ENCODE data around the gene KCTD21. TPM values are rescaled to one million over a fixed set of nuclear protein-coding genes. Genes with fewer than 3 reads are reported as not detected.
A peak's percentile ranks its signal among the peaks of the same experiment; 100 is the strongest.
"Not testable (repeated sequence)": the region's sequence is repeated elsewhere in the genome, so short reads cannot be mapped to it uniquely, and the experiment has no call there.

KCTD21 gene, protein sequence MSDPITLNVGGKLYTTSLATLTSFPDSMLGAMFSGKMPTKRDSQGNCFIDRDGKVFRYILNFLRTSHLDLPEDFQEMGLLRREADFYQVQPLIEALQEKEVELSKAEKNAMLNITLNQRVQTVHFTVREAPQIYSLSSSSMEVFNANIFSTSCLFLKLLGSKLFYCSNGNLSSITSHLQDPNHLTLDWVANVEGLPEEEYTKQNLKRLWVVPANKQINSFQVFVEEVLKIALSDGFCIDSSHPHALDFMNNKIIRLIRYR
- 10.4 TPM for total RNA-seq
- long read RNA-seq, partial matches to known transcripts = 0 of 7 reads
- long read RNA-seq, other reads (novel, unspliced or antisense) = 4 of 7 reads

DNA sequence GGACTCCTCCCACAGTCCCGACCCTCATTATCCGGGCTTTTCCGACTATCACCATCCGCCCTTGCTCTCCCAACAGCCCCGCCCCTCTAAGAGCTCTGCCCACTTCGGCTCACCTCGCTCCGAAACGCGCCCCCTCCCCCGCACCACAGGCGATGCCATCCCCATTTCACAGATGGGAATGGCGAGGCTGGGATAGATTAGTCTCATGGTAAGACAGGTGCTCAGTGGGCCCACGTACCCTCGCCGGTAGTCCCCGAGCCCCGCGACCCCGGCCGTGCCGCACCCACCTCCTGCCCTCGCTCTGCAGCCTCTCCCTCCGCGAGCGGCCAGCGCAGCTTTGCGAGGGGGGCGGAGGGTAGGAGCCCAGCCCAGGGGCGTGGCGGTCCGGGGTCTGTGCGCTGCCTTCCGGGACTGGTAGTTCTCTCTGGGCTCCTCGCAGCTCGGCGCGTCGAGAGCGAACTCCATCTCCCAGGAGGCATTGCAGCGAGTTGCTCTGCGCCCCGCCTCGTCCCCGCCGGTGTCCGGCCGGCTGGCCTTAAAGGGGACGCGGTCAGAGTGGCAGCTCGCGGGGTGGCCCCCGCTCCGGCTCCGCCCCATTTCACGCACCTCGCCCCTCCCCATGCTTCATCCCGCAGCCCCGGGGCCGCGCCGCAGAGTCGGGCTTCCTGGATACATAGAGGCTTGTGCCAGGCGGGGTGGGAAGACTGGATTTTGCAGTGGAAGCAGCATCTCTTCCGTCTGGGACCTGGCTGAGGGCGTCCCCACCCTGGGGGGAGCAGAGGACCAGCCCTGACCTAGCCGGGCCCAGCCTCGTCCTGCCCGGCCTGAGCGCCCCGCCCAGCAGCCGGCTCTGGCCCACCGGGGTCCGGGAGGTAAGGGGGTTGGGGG, at the start of gene KCTD21, which contains the start of gene USP35:
TSS of gene KCTD21 (minus strand) at position 341 of the 888 bp plus-strand sequence. CDS start 14,072 bp downstream, outside the sequence.
TSS of gene USP35 (plus strand) at position 634 of the 888 bp plus-strand sequence. CDS start 7,327 bp downstream, outside the sequence.
- ATAC-seq (ENCODE audit: poor library complexity) (peak; percentile 97), DNase-seq (peak; percentile 99)
- intact Hi-C loops (cut with DNase I) = loop anchor here (5.0 kb wide), 1 partner anchor 51 kb away; the partner anchor contains the start of gene ALG8

DNA sequence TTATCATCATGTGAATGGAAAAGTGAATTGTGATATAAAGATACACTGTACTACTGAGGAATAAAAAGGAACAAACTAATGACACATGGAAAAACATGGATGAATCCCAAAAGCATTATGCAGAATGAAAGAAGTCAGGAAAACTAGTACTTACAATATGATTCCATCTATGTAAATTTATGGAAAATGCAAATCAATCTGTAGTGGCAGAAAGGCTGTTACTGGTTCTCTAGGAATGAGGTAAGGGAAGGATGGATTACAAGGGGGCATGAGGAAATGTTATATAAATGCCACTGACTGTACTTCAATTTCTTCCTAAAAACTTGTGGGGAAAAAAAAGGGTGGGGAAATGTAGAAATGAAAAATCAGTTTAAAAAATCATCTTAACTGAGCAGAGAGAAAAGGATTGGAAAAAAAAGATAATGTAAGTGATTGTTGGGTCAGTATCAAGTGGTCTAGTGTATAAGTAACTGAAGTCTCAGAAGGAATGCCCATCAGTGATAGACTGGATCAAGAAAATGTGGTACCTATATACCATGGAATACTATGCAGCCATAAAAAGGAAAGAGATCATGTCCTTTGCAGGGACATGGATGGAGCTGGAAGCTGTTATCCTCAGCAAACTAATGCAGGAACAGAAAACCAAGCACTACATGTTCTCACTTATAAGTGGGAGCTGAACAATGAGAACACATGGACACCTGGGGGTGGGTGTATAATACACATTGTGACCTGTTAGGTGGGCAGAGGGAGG, 49.0 kb upstream of the KCTD21 start:
- DNase-seq = no peak
- no peak for ATAC-seq (ENCODE audit: poor library complexity)
- intact Hi-C loops (cut with DNase I) = no loop called here

DNA sequence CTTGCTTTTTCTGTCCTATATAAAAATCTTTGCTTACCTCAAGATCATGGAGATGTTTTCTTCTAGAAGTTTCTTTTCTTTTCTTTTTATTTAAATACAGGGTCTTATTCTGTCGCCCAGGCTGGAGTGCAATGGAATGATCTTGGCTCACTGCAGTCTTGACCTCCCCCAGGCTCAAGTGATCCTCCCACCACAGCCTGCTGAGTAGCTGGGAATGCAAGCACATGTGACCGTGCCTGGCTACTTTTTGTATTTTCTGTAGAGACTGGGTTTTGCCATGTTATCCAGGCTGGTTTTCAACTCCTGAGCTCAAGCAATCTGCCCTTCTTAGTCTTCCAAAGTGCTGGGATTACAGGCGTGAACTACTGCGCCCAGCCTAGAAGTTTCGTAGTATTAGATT, 45.6 kb upstream of the KCTD21 start:
- DNase-seq = no peak
- no peak for ATAC-seq (ENCODE audit: poor library complexity)
- intact Hi-C loops (cut with DNase I) = no loop called here

DNA sequence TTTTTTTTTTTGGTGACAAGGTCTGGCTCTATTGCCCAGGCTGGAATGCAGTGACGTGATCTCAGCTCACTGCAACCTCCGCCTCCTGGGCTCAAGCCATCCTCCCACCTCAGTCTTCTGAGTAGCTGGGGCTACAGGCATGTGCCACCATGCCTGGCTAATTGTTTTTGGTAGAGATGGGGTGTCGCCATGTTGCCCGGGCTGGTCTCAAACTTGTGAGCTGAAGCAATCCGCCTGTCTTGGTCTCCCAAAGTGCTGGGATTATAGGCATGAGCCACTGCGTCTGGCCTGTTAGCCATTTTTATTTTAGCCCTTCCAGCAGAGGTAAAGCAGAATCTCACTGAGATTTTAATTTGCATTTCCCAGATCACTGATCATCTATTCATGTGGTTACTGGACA, 44.6 kb upstream of the KCTD21 start:
- intact Hi-C loops (cut with DNase I); DNase-seq; ATAC-seq (ENCODE audit: poor library complexity): not testable (repeated sequence)

DNA sequence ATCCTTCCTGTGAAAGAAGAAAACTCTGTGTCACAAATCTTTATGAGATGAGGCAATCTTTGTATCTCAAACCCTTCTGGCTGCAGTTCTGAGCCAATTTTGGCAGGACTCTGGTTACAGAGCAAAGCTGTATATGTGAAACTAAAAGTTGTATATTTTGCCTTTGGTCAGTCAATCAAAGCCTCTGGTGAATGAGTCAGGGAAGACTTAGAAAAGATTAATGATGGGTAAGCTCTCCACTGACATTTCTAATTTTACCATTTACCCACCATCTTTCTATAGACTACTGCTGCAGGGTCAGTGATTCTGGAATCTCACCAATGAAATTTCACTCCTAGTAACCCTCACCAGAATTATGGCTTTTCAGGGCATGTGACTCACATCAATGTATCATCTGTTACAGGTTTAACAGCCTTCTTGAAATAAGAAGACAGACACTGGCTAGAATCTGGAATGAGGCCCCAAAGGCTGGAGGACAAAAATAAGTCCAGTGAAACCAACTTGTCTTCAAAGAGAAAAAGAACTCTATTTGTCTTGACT, 43.6 kb upstream of the KCTD21 start:
- ATAC-seq (ENCODE audit: poor library complexity) (peak; percentile 7), DNase-seq (no peak)
- intact Hi-C loops (cut with DNase I) = no loop called here

DNA sequence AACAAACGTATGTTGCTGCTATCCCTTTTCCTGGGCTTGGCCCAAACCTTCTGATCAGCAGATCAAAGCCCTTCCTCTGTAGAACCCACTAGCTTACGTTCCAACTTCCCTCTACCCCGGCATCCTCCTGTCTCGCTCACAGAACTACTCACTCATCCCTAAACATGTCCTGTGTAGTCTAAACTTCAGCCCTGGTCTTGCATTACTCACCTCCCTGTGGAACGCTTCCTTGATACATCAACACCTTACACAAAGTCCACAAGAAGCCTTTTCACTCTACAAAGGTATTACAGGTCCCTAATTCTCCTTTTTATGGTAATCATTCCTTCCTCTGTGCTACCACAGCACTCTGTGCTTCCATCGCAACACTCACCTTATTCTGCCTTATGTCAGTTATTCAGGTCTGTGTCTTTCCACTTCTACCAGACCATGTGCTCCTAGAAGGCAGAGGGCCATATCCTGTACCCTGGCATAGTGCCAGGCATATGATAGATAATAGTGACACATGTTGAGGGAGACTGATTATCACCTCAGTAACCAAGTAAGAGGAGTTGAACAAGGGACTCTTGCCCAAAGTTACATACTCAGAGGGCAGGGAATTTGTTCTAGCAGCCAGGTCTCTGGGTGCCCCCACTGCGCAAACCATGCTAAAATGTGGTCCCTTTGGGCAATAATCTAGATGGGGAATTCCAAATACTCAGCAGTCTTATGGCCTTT, 41.9 kb upstream of the KCTD21 start:
- ATAC-seq (ENCODE audit: poor library complexity) (peak; percentile 89), DNase-seq (no peak)
- intact Hi-C loops (cut with DNase I) = no loop called here

DNA sequence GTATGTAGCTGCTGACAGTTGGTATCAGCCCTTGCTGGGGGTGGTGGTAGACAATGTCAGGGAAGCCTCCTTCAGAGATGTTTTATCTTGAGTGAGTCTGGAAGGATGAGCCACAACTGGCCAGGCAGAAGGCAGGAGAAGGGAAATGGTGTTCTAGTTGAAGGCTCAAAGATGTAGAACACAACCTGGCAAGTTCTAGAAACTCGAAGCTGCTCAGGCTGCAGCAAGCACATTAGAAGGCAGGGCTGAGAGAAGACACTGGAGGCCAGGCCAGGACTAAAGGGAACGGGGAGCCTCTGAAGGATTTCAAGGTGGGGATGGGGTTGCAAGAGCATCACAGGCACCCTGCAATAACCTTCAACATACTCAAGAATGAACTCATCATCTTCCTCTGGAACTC, 40.7 kb upstream of the KCTD21 start:
- ATAC-seq (ENCODE audit: poor library complexity) (no peak), DNase-seq (no peak)
- intact Hi-C loops (cut with DNase I) = loop anchor here (2.0 to 5.0 kb wide), 2 partner anchors 188 to 336 kb away; partner anchors contain the start of gene GAB2

DNA sequence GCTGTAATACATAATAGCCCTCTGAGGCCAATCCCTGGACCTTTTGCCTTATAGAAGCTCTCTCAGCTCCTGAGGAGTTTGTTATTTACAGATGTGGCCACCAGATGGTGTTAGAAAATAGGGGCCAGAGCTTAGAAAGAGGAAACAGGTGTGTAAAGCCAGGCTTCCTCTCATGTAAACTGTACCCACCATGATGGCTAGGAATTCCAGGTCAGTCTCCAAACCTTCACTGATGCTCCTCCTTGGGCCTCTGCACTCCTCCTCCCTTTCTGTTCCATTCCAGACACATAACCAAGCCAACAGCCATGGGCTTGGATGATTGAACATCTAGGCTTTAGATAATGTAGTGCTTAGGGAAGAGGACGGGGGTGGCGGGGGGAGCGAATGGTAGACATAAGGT, 40.0 kb upstream of the KCTD21 start:
- DNase-seq = no peak
- intact Hi-C loops (cut with DNase I) = loop anchor here (2.0 to 5.0 kb wide), 2 partner anchors 189 to 336 kb away; partner anchors contain the start of gene GAB2
- peak; percentile 69 for ATAC-seq (ENCODE audit: poor library complexity)

DNA sequence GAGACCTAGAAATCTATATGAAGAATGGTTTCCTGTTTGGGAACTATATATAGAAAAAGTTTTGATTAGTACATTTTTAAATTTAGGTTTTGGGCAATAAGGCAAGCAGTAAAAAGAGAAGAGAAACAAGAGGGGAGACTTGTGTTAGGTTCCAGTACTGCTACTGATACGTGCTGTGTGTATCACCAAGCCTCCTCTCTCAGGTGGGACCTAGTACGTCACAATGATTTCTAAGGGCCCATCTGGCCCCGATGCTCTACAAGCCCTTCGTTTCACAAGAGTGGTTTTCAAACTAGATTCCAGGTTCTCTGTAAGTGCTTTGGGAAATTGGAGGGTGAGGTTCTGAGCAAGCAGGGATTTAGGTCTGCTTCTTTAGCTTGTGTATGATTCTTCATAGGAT, 39.5 kb upstream of the KCTD21 start:
- ATAC-seq (ENCODE audit: poor library complexity) = no peak
- no peak for DNase-seq
- intact Hi-C loops (cut with DNase I) = loop anchor here (2.0 to 5.0 kb wide), 2 partner anchors 189 to 337 kb away; partner anchors contain the start of gene GAB2

DNA sequence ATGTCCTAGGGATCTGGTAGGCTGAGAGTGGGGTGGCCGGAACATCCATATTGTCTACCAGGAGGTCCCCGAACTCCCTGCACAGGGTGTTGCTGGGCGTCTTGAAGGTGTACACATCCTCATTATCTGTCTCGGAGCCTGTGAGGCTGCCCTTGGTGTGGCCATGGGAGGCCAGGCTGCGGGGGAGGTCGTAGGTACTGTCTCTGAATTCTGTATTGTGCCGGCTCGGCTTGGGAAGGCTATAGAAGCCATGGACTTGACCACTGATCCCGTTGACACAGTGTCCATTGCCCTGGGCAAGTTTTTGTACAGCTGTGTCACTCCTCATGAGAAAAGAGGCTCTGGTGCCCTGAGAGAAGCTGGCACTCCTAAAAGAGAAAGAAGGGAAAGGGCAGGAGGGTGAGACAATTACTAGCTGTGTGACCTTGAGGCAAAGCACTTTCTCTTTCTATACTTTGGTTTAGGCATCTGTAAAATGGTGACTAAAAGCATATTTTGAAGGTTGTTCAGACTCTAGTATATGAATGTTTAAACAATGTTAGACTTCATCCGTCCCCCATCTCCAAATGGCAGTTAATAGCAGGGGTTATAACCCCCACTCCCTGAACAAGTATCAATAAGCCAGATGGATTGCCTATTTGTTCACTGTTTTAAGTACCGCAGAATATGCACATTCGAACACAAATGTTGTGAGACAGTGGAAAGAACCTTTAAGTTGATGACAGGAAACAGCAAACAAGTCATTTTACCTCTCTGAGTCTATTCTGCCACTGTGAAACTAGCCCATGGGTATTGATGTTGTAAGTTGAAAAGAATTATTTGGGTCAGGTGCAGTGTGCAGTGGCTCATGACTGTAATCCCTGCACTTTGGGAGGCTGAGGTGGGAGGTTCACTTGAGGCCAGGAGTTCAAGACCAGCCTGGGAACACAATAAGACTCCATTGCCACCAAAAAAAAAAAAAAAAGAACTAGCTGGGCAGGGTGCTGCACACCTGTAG, 38.6 kb upstream of the KCTD21 start:
- no peak for ATAC-seq (ENCODE audit: poor library complexity)
- DNase-seq = no peak
- intact Hi-C loops (cut with DNase I) = loop anchor here (5.0 kb wide), 1 partner anchor 190 kb away; the partner anchor contains the start of gene GAB2

DNA sequence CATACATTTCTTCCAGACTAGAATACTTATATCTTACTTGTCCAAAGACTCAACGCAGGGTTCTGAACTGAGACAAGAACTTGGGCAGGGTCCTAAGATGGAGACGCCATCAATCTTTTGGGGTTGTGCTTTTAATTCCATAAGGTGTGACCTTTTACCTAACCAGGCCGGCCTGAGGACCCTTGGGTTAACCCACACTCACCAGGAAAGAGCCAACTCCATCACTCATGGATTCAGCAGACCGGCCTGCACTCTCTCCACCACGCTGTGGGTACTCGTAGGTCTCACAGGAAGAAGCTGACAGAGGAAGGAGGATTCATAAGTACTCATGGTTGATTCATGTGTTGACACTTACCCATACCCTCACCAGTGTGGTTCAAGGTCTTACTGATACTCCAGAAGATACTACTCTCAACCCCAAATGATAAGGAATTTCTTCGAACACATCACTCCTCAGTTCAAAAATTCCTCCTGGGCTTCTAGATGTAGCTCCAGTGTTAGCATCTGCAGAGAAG, 36.5 kb upstream of the KCTD21 start:
- intact Hi-C loops (cut with DNase I) = loop anchor here (5.0 kb wide), 1 partner anchor 192 kb away; the partner anchor contains the start of gene GAB2
- DNase-seq = no peak
- no peak for ATAC-seq (ENCODE audit: poor library complexity)

DNA sequence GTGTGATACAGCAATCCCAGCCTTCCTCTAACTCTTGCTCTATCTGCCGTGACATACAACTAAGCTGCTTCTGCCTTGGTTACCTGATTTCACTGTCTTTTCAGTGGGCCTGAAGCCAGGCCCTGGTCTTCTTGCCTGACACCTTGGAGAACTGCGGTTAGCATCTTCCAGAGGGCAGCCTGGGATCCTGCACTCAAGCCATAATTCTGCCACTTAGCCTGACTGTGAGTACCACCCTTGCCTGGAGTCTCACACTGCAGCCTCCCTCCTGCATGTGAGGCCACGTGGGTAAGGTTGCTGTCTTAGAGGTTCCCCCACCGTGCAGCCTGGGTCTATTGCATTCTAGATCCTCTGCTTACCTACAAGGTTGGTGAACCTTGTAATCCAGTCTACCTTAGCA, 36.1 kb upstream of the KCTD21 start:
- DNase-seq = no peak
- intact Hi-C loops (cut with DNase I) = no loop called here
- no peak for ATAC-seq (ENCODE audit: poor library complexity)

DNA sequence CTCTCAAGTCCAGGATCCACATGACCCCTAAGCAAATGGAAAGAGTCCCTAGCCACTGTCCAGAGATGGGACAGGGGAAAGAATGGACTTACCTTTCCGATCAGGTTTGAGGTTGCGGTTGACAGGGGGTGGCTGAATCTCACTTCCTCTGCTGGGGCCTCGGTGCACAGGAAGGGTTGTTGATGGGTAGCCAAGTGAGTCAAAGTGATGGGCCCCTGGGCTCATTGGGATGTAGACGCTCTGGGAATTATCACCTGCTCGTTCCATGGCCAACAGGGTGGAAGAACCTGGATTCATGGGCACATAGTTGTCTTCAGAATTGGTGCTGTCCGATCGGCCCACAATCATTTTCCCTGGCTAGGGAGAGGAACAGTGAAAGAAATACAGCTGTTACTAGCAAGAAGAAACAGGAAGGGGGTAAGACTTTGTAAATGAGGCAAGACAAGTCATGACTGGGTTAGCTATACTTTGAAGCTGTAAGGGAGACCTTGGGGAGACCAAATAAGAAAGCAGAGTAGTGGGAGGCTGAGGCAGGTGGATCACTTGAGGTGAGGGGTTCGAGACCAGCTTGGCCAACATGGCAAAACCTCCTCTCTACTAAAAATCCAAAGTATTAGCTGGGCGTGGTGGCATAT, 35.0 kb upstream of the KCTD21 start:
- ATAC-seq (ENCODE audit: poor library complexity) (no peak), DNase-seq (no peak)
- intact Hi-C loops (cut with DNase I) = no loop called here

DNA sequence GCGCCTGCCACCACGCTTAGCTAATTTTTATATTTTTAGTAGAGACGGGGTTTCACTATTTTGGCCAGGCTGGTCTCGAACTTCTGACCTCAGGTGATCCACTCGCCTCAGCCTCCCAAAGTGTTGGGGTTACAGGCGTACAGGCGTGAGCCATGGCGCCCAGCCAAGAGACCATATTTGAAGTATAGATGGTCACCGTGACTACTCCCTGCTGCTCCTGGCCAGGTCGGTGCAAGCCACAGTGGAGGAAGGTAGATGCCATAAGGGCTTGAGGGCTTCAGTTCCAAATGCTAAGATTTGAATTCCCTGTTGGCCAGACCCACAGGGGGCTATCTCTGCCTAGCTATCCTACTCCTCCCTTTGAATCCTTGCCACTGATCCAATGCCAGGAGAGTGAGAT, 34.3 kb upstream of the KCTD21 start:
- intact Hi-C loops (cut with DNase I); DNase-seq; ATAC-seq (ENCODE audit: poor library complexity): not testable (repeated sequence)

DNA sequence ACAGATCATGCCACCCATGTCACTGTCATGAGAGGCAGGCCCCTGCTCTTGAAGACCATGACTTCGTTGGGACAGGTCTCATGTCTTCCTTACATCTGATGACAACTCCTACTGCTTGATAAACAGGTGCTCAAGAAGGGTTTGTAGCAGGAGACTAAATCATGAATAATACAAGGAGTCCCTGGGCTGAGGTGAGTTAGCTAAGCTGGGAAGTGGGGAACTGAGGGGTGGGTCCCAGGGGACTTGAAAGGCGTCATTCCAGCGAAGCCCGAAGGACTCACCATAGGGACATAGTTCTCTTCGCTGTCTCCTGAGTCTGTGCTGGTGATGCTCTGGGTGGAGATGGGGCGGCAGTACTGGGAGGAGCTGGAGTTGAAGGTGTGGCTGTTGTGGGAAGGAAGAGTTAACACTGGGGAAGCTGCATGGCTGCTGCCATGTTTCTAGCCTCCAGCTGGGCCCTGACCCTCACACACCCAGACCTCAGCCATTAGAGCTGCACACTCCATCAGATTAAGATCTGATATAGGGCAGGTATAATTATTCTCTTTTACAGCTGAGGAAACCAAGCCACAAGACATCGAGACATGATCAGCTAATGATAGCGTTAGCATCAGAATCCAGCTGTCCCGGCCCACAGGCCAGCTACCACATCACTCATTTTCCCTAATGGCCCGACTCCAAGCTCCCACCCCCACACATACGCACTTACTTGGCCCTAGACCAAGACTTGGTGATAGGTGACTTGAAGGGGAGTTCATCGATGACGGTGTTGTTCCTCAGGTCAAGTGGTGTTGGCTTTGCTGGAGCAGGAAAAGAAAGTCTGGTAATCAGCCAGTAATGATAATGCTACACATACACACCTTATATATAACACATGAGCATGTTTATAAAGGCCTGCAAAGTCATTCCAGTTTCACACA, 33.2 kb upstream of the KCTD21 start:
- ATAC-seq (ENCODE audit: poor library complexity) (no peak), DNase-seq (no peak)
- intact Hi-C loops (cut with DNase I) = no loop called here

Data from Right ventricle myocardium superior (tissue), 1 donor.